Measurements from ENCODE around the gene GNA14.

GRCh38 chr9:77417566-77417965, 230.6 kb downstream of the GNA14 start:
- no peak for TF ChIP-seq CTCF (IDR thresholded peaks at IDR 0.05; ENCODE audit: poor library complexity, severe bottlenecking)
- TF ChIP-seq EZH2 (IDR thresholded peaks at IDR 0.05; ENCODE audit: borderline replicate concordance, insufficient read depth, low read length, poor library complexity, severe bottlenecking): no peak
- no peak for TF ChIP-seq TAF1 (IDR thresholded peaks at IDR 0.05; ENCODE audit: low read depth)
- TF ChIP-seq EP300 (conservative IDR thresholded peaks at IDR 0.05; ENCODE audit: poor library complexity, severe bottlenecking): no peak
- no peak for TF ChIP-seq POLR2AphosphoS5 (IDR thresholded peaks at IDR 0.05)
- no peak for TF ChIP-seq REST (IDR thresholded peaks at IDR 0.05; ENCODE audit: borderline replicate concordance)
